ENCODE measurements around the gene SPATC1L. TPM values are rescaled to one million over a fixed set of nuclear protein-coding genes. Genes with fewer than 3 reads are reported as not detected.

The SPATC1L gene
- 10 to 100 TPM in 3 of 5 experiments, 1 to 10 TPM in 2; 3.7 to 17.9 (median 11.4) TPM for total RNA-seq
- 10 to 100 TPM in 1 of 2 donors, 1 to 10 TPM in 1; 7.7 to 17.1 TPM for polyA plus RNA-seq
- total RNA-seq = 7.0 reads per million, percentile 29 among the genes with 10 or more reads in this experiment

- H3K4me3 ChIP-seq (ENCODE audit: low read length) = peak within 1 kb of the TSS; percentile 68
- intact Hi-C loops (cut with micrococcal nuclease) = loop anchor here (1.0 to 2.0 kb wide), 5 partner anchors 13 to 140 kb away; partner anchors contain the start of genes LSS (in 2 of the 2) and PCNT (in 1 of the 2)
- Mint-ChIP-seq H3K27ac (peak within 1 kb of the TSS; percentile 75 to 91 (median 86)), H3K4me1 (peaks cover 0 to 16% (median 10%) of the 10 kb centered on the region in 7 donors), H3K27me3 (no peaks in the 10 kb centered on the region), H3K36me3 (peaks cover 0 to 7% (median 0%) of the 10 kb centered on the region in 5 donors), H3K9me3 (peaks cover 0 to 1% (median 0%) of the 10 kb centered on the region in 11 donors), H3K4me3 (peak within 1 kb of the TSS; percentile 80 to 92 (median 86))
- H3K9me3 ChIP-seq (ENCODE audit: control insufficient read depth in 2 of 3, low read length in 3 of 3) = no peaks in the 10 kb centered on the region
- no peaks in the 10 kb centered on the region for H3K27me3 ChIP-seq (ENCODE audit: control insufficient read depth in 2 of 2, insufficient read depth in 2 of 2, low read length in 2 of 2)
- H3K4me1 ChIP-seq (ENCODE audit: control insufficient read depth in 2 of 2, insufficient read depth in 2 of 2, low read length in 2 of 2) = peaks cover 0 to 5% of the 10 kb centered on the region in 2 donors
- H3K27ac ChIP-seq (ENCODE audit: low read depth, low read length) = peak within 1 kb of the TSS; percentile 68
- peaks cover 0 to 6% (median 0%) of the 10 kb centered on the region in 3 experiments for H3K36me3 ChIP-seq (ENCODE audit: control insufficient read depth in 2 of 3, insufficient read depth in 3 of 3, low read length in 3 of 3)
- POLR2A ChIA-PET = no interaction called here
- CTCF ChIA-PET = no interaction called here
- peak in 2 of 9 donors; percentile 59 to 61 for DNase-seq
- peak; percentile 3 for ATAC-seq
Measured at GRCh38 chr21:46183910-46184624, at the start of gene SPATC1L. Gene SPATC1L, minus strand, starts transcription at chr21:46184459. Its CDS starts 1,643 bp downstream, at chr21:46182816.

- POLR2A ChIA-PET = no interaction called here
- no peaks in the 10 kb centered on the region for H3K27me3 ChIP-seq (ENCODE audit: control insufficient read depth in 2 of 2, insufficient read depth in 2 of 2, low read length in 2 of 2)
- peak overlapping the region; percentile 65 for H3K4me3 ChIP-seq (ENCODE audit: low read length)
- H3K27ac ChIP-seq (ENCODE audit: low read depth, low read length) = peak overlapping the region; percentile 71
- DNase-seq (peak in 1 of 9 donors; percentile 9), ATAC-seq (no peak)
- CTCF ChIA-PET = interaction anchor here (1.0 kb wide), 1 partner anchor 256 kb away, joined by 3 read pairs; no protein-coding TSS in a partner anchor
- Mint-ChIP-seq H3K27ac (peak overlapping the region in 8 of 9 donors; percentile 21 to 88 (median 80)), H3K27me3 (no peaks in the 10 kb centered on the region), H3K4me1 (peaks cover 22 to 69% (median 56%) of the 10 kb centered on the region in 7 donors), H3K4me3 (peak overlapping the region; percentile 80 to 99 (median 86)), H3K9me3 (peaks cover 0 to 16% (median 0%) of the 10 kb centered on the region in 11 donors), H3K36me3 (peaks cover 9 to 44% (median 37%) of the 10 kb centered on the region in 5 donors)
- H3K9me3 ChIP-seq (ENCODE audit: control insufficient read depth in 2 of 3, low read length in 3 of 3) = no peaks in the 10 kb centered on the region
- intact Hi-C loops (cut with micrococcal nuclease) = loop anchor here (1.0 to 10.0 kb wide), 13 partner anchors 25 to 588 kb away; partner anchors contain the start of genes PCBP3 (in 2 of the 2), PCNT (in 2 of the 2), COL6A2 (in 1 of the 2) and DIP2A (in 1 of the 2)
- peaks cover 18 to 22% of the 10 kb centered on the region in 2 donors for H3K4me1 ChIP-seq (ENCODE audit: control insufficient read depth in 2 of 2, insufficient read depth in 2 of 2, low read length in 2 of 2)
- peaks cover 0 to 22% (median 0%) of the 10 kb centered on the region in 3 experiments for H3K36me3 ChIP-seq (ENCODE audit: control insufficient read depth in 2 of 3, insufficient read depth in 3 of 3, low read length in 3 of 3)
Measured at GRCh38 chr21:46229923-46230260, 45.6 kb upstream of the SPATC1L start.

- ChIA-PET POLR2A (no interaction called here), CTCF (no interaction called here)
- Histone ChIP-seq H3K27me3 (ENCODE audit: control insufficient read depth in 2 of 2, insufficient read depth in 2 of 2, low read length in 2 of 2) (no peaks in the 10 kb centered on the region), H3K27ac (ENCODE audit: low read depth, low read length) (peak overlapping the region; percentile 71), H3K4me1 (ENCODE audit: control insufficient read depth in 2 of 2, insufficient read depth in 2 of 2, low read length in 2 of 2) (peaks cover 18 to 22% of the 10 kb centered on the region in 2 donors), H3K36me3 (ENCODE audit: control insufficient read depth in 2 of 3, insufficient read depth in 3 of 3, low read length in 3 of 3) (peaks cover 0 to 19% (median 0%) of the 10 kb centered on the region in 3 experiments), H3K4me3 (ENCODE audit: low read length) (peak overlapping the region; percentile 65), H3K9me3 (ENCODE audit: control insufficient read depth in 2 of 3, low read length in 3 of 3) (no peaks in the 10 kb centered on the region)
- Mint-ChIP-seq H3K4me3 (peak overlapping the region; percentile 81 to 99 (median 94)), H3K27me3 (no peaks in the 10 kb centered on the region), H3K9me3 (peaks cover 0 to 16% (median 0%) of the 10 kb centered on the region in 11 donors), H3K4me1 (peaks cover 17 to 65% (median 51%) of the 10 kb centered on the region in 7 donors), H3K36me3 (peaks cover 4 to 38% (median 31%) of the 10 kb centered on the region in 5 donors), H3K27ac (peak overlapping the region; percentile 83 to 98 (median 94))
- DNase-seq (peak in 2 of 9 donors; percentile 6), ATAC-seq (peak; percentile 33)
- intact Hi-C loops (cut with micrococcal nuclease) = loop anchor here (1.0 to 10.0 kb wide), 13 partner anchors 25 to 587 kb away; partner anchors contain the start of genes PCBP3 (in 2 of the 2), PCNT (in 2 of the 2), COL6A2 (in 1 of the 2) and DIP2A (in 1 of the 2)
Measured at GRCh38 chr21:46229133-46229922, 45.1 kb upstream of the SPATC1L start.

- Mint-ChIP-seq H3K27ac (peak within 1 kb of the TSS; percentile 83 to 98 (median 94)), H3K4me1 (peaks cover 17 to 56% (median 43%) of the 10 kb centered on the region in 7 donors), H3K27me3 (no peaks in the 10 kb centered on the region), H3K4me3 (peak within 1 kb of the TSS; percentile 81 to 99 (median 94)), H3K36me3 (peaks cover 4 to 30% (median 23%) of the 10 kb centered on the region in 5 donors), H3K9me3 (peaks cover 0 to 16% (median 0%) of the 10 kb centered on the region in 11 donors)
- CTCF ChIA-PET = no interaction called here
- Histone ChIP-seq H3K36me3 (ENCODE audit: control insufficient read depth in 2 of 3, insufficient read depth in 3 of 3, low read length in 3 of 3) (peaks cover 0 to 12% (median 0%) of the 10 kb centered on the region in 3 experiments), H3K4me1 (ENCODE audit: control insufficient read depth in 2 of 2, insufficient read depth in 2 of 2, low read length in 2 of 2) (peaks cover 15 to 18% of the 10 kb centered on the region in 2 donors), H3K9me3 (ENCODE audit: control insufficient read depth in 2 of 3, low read length in 3 of 3) (no peaks in the 10 kb centered on the region), H3K27ac (ENCODE audit: low read depth, low read length) (peak within 1 kb of the TSS; percentile 83), H3K4me3 (ENCODE audit: low read length) (peak within 1 kb of the TSS; percentile 65), H3K27me3 (ENCODE audit: control insufficient read depth in 2 of 2, insufficient read depth in 2 of 2, low read length in 2 of 2) (no peaks in the 10 kb centered on the region)
- intact Hi-C loops (cut with micrococcal nuclease) = loop anchor here (1.0 to 10.0 kb wide), 16 partner anchors 26 to 586 kb away; partner anchors contain the start of genes DIP2A (in 2 of the 2), PCBP3 (in 2 of the 2), PCNT (in 2 of the 2) and SPATC1L (in 2 of the 2)
- POLR2A ChIA-PET = no interaction called here
- peak; percentile 91 to 97 (median 96) for DNase-seq
- peak; percentile 98 for ATAC-seq
Measured at GRCh38 chr21:46228345-46229051, 44.2 kb upstream of the SPATC1L start, which contains the start of gene LSS. Gene LSS, minus strand, starts transcription at chr21:46228774. Its CDS starts 29 bp downstream, at chr21:46228745.

GRCh38 chr21:46227811-46228344, 43.6 kb upstream of the SPATC1L start:
- ATAC-seq (no peak), DNase-seq (peak in 5 of 9 donors; percentile 12 to 21 (median 19))
- CTCF ChIA-PET = no interaction called here
- H3K27ac ChIP-seq (ENCODE audit: low read depth, low read length) = peak overlapping the region; percentile 83
- Mint-ChIP-seq H3K27me3 (no peaks in the 10 kb centered on the region), H3K4me3 (peak overlapping the region; percentile 81 to 91 (median 86)), H3K4me1 (peaks cover 17 to 56% (median 43%) of the 10 kb centered on the region in 7 donors), H3K36me3 (peaks cover 4 to 25% (median 17%) of the 10 kb centered on the region in 5 donors), H3K27ac (peak overlapping the region in 8 of 9 donors; percentile 73 to 90 (median 82)), H3K9me3 (peaks cover 0 to 15% (median 0%) of the 10 kb centered on the region in 11 donors)
- H3K27me3 ChIP-seq (ENCODE audit: control insufficient read depth in 2 of 2, insufficient read depth in 2 of 2, low read length in 2 of 2) = no peaks in the 10 kb centered on the region
- H3K9me3 ChIP-seq (ENCODE audit: control insufficient read depth in 2 of 3, low read length in 3 of 3) = no peaks in the 10 kb centered on the region
- POLR2A ChIA-PET = no interaction called here
- H3K4me1 ChIP-seq (ENCODE audit: control insufficient read depth in 2 of 2, insufficient read depth in 2 of 2, low read length in 2 of 2) = peaks cover 15 to 18% of the 10 kb centered on the region in 2 donors
- H3K4me3 ChIP-seq (ENCODE audit: low read length) = peak overlapping the region; percentile 64
- peaks cover 0 to 9% (median 0%) of the 10 kb centered on the region in 3 experiments for H3K36me3 ChIP-seq (ENCODE audit: control insufficient read depth in 2 of 3, insufficient read depth in 3 of 3, low read length in 3 of 3)
- intact Hi-C loops (cut with micrococcal nuclease) = loop anchor here (1.0 to 10.0 kb wide), 14 partner anchors 27 to 586 kb away; partner anchors contain the start of genes DIP2A (in 2 of the 2), PCBP3 (in 2 of the 2), SPATC1L (in 2 of the 2) and COL6A2 (in 1 of the 2)
